Activated CD8-positive, alpha-beta T cell treated with anti-CD3 and anti-CD28 coated beads for 36 hours (primary cell): ENCODE measurements around the gene FAM149B1. TPM values are rescaled to one million over a fixed set of nuclear protein-coding genes. Genes with fewer than 3 reads are reported as not detected.

ENCODE experiments used
- ATAC-seq: fragments of 200-7000 bp; cut with Tn5 transposase; one replicate; pipeline ENCODE4 v1.10.0; 2021; ENCODE audit warnings: mild to moderate bottlenecking, moderate library complexity
- CTCF ChIA-PET: fragments of 350-600 bp; sonication (Branson Sonifier 250); formaldehyde crosslinking; loops from one replicate; lab custom pipeline; 2021; ENCODE audit warnings: antibody characterized with exemption; lab: Charles Lee
- POLR2A ChIA-PET: fragments of 350-600 bp; sonication (Branson Sonifier 250); formaldehyde crosslinking; loops from one replicate; lab custom pipeline; 2021; ENCODE audit warnings: antibody characterized with exemption; lab: Charles Lee
- DNase-seq: peaks from one replicate; pipeline ENCODE4 v3.0.0-alpha.2; 2020
- H3K27ac Mint-ChIP-seq: one replicate; pipeline ENCODE4 v1.8.0; 2021; ENCODE audit warnings: mild to moderate bottlenecking, mixed read lengths
- H3K27me3 Mint-ChIP-seq: one replicate; pipeline ENCODE4 v1.8.0; 2021; ENCODE audit warnings: mixed read lengths
- H3K36me3 Mint-ChIP-seq: one replicate; pipeline ENCODE4 v1.8.0; 2021; ENCODE audit warnings: low read depth, mixed read lengths
- H3K4me1 Mint-ChIP-seq: one replicate; pipeline ENCODE4 v1.8.0; 2021; ENCODE audit warnings: low read depth, mixed read lengths
- H3K4me3 Mint-ChIP-seq: one replicate; pipeline ENCODE4 v1.8.0; 2021; ENCODE audit warnings: mild to moderate bottlenecking, moderate library complexity, mixed read lengths
- H3K9me3 Mint-ChIP-seq: one replicate; pipeline ENCODE4 v1.8.0; 2021; ENCODE audit warnings: mixed read lengths
- CTCF ChIP-seq: fragments of 200-600 bp; IDR thresholded peaks from one replicate; pipeline ENCODE4 v1.8.0; 2022; ENCODE audit warnings: antibody characterized with exemption, mild to moderate bottlenecking
- intact Hi-C: fragments of 100-400 bp; cut with micrococcal nuclease; formaldehyde crosslinking; loops from one replicate; pipeline ENCODE4 v1.10.0; 2022
- total RNA-seq, 2 experiments: library from RNA; stranded (reverse); gene quantifications; one replicate each; pipeline ENCODE4 v1.2.3, GENCODE V29; 2021

The FAM149B1 gene
- total RNA-seq, 2 experiments from 2014 or later, result 13.0 to 13.3 TPM

- POLR2A ChIA-PET, result no interaction called here
- Mint-ChIP-seq H3K27me3 (no peaks in the 10 kb centered on the region), H3K4me3 (no peak overlapping the region), H3K36me3 (no peaks in the 10 kb centered on the region), H3K27ac (no peak overlapping the region), H3K4me1 (no peaks in the 10 kb centered on the region), H3K9me3 (no peaks in the 10 kb centered on the region)
- intact Hi-C loops, result no loop called here
- TF ChIP-seq CTCF, result no peak
- CTCF ChIA-PET, result no interaction called here
- no peak for ATAC-seq
- no peak for DNase-seq
These were observed 22.3 kb downstream of the FAM149B1 start for GRCh38 chr10:73190188-73190587.

- Mint-ChIP-seq H3K4me3 (no peak overlapping the region), H3K9me3 (peaks cover 4% of the 10 kb centered on the region), H3K27me3 (no peaks in the 10 kb centered on the region), H3K27ac (no peak overlapping the region), H3K4me1 (no peaks in the 10 kb centered on the region), H3K36me3 (peaks cover 8% of the 10 kb centered on the region)
- CTCF ChIA-PET, result interaction anchor here (1.7 kb wide), 1 partner anchor 13 kb away, joined by 6 read pairs; no protein-coding TSS in a partner anchor
- POLR2A ChIA-PET, result interaction anchor here (0.6 kb wide), 2 partner anchors 305 to 650 kb away, joined by 3 to 4 read pairs; no protein-coding TSS in a partner anchor
- no peak for DNase-seq
- ATAC-seq, result no peak
- intact Hi-C loops, result no loop called here
- TF ChIP-seq CTCF, result no peak
These were observed 37.2 kb downstream of the FAM149B1 start for GRCh38 chr10:73205081-73205480.

- intact Hi-C loops, result no loop called here
- Mint-ChIP-seq H3K27me3 (no peaks in the 10 kb centered on the region), H3K4me3 (no peak overlapping the region), H3K27ac (no peak overlapping the region), H3K36me3 (peaks cover 10% of the 10 kb centered on the region), H3K4me1 (no peaks in the 10 kb centered on the region), H3K9me3 (peaks cover 4% of the 10 kb centered on the region)
- ChIA-PET POLR2A (interaction anchor here (0.6 kb wide), 1 partner anchor 304 kb away, joined by 3 read pairs; no protein-coding TSS in a partner anchor), CTCF (no interaction called here)
- DNase-seq (no peak), ATAC-seq (no peak)
- no peak for TF ChIP-seq CTCF
These were observed 38.0 kb downstream of the FAM149B1 start for GRCh38 chr10:73205890-73206289.

- Mint-ChIP-seq H3K4me3 (no peak overlapping the region), H3K27ac (no peak overlapping the region), H3K27me3 (no peaks in the 10 kb centered on the region), H3K4me1 (no peaks in the 10 kb centered on the region), H3K9me3 (peaks cover 4% of the 10 kb centered on the region), H3K36me3 (peaks cover 10% of the 10 kb centered on the region)
- no peak for TF ChIP-seq CTCF
- ChIA-PET CTCF (interaction anchor here (0.8 kb wide), 1 partner anchor 11 kb away, joined by 3 read pairs; no protein-coding TSS in a partner anchor), POLR2A (interaction anchor here (1.0 kb wide), 1 partner anchor 419 kb away, joined by 3 read pairs; no protein-coding TSS in a partner anchor)
- ATAC-seq (no peak), DNase-seq (no peak)
- intact Hi-C loops, result no loop called here
These were observed 38.5 kb downstream of the FAM149B1 start for GRCh38 chr10:73206385-73206784.

GRCh38 chr10:73207883-73208282, 40.0 kb downstream of the FAM149B1 start:
- Mint-ChIP-seq H3K36me3 (peaks cover 10% of the 10 kb centered on the region), H3K27ac (no peak overlapping the region), H3K4me3 (no peak overlapping the region), H3K9me3 (peaks cover 4% of the 10 kb centered on the region), H3K27me3 (no peaks in the 10 kb centered on the region), H3K4me1 (no peaks in the 10 kb centered on the region)
- ATAC-seq (no peak), DNase-seq (no peak)
- CTCF ChIA-PET, result interaction anchor here (1.0 kb wide), 1 partner anchor 49 kb away, joined by 3 read pairs; no protein-coding TSS in a partner anchor
- TF ChIP-seq CTCF, result no peak
- POLR2A ChIA-PET, result no interaction called here
- intact Hi-C loops, result no loop called here
